Measurements from ENCODE around the gene SHISAL1.

DNA sequence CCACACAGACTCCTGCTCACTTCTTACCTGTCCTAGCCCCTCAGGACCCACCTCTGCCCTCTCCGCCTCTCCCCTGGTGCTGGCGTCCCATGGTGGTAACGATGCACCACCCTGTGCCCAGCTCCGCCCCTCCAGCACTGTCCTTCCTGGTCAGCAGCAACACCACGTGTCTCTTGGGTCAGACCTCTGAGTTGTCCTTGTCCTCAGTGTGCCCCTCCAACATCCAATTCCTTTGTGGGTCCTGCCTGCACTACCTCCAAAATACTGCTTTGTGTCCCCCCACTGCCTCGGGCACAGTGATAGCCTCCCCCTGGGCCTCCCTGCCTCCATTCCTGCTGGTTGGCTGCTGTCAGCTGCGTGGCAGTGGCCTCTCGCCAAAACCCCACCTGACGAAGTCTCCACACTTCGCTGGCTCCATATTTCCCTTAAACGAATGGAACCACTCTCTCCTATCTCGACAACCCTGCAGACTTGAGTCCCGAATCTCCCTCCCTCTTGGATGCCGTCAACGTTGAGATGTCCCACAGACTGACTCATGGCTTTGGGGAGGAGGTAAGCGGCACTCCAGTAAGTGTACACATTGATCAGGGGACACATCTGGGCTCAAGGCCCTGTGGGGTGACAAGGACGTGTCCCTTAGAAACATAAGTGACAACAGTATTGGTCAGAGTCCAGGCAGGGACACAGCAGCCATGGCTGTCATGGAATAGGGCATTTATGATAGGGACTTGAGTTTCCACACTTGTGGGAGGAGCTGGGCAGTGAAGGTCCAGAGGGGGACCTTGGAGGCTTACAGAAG, 42.8 kb downstream of the SHISAL1 start:
- TF ChIP-seq CTCF (IDR thresholded peaks at IDR 0.05) (no peak), POLR2AphosphoS5 (IDR thresholded peaks at IDR 0.05) (no peak)
